ENCODE measurements around the gene CLCNKB.

The CLCNKB gene

DNA sequence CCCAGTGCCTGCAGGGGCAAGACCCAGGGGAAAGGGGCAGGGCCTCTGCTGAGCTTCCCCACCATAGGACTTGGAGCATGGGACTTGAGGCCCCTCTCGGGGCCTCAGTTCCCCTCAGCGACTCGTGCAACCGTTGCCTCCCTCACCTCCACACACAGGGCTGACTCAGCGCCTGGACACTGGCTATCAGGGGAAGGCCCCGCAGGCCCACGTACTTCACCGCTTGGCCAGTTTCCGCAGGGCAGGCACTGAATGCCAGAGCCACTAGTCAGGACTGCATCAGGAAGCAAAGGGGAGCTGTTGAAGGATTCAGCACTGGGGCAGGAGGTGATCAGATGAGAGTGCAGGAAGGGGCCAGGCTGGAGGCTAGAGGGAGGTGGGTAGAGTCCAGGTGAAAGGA is 45.4 kb downstream of the CLCNKB start:
- TF ChIP-seq, protein P1, sequence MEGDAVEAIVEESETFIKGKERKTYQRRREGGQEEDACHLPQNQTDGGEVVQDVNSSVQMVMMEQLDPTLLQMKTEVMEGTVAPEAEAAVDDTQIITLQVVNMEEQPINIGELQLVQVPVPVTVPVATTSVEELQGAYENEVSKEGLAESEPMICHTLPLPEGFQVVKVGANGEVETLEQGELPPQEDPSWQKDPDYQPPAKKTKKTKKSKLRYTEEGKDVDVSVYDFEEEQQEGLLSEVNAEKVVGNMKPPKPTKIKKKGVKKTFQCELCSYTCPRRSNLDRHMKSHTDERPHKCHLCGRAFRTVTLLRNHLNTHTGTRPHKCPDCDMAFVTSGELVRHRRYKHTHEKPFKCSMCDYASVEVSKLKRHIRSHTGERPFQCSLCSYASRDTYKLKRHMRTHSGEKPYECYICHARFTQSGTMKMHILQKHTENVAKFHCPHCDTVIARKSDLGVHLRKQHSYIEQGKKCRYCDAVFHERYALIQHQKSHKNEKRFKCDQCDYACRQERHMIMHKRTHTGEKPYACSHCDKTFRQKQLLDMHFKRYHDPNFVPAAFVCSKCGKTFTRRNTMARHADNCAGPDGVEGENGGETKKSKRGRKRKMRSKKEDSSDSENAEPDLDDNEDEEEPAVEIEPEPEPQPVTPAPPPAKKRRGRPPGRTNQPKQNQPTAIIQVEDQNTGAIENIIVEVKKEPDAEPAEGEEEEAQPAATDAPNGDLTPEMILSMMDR (IDR thresholded peaks at IDR 0.05; ENCODE audit: insufficient read depth, low read depth, low read length, missing control alignments): no peak
- DNase-seq (ENCODE audit: low read depth): no peak
- H3K4me3 ChIP-seq (ENCODE audit: low read depth, low read length): no peak overlapping the region

GRCh38 chr1:16090076-16090826 is 46.7 kb downstream of the CLCNKB start:
- DNase-seq (ENCODE audit: low read depth): no peak
- H3K4me3 ChIP-seq (ENCODE audit: low read depth, low read length): no peak overlapping the region
- TF ChIP-seq, protein P1 (IDR thresholded peaks at IDR 0.05; ENCODE audit: insufficient read depth, low read depth, low read length, missing control alignments): no peak

DNA sequence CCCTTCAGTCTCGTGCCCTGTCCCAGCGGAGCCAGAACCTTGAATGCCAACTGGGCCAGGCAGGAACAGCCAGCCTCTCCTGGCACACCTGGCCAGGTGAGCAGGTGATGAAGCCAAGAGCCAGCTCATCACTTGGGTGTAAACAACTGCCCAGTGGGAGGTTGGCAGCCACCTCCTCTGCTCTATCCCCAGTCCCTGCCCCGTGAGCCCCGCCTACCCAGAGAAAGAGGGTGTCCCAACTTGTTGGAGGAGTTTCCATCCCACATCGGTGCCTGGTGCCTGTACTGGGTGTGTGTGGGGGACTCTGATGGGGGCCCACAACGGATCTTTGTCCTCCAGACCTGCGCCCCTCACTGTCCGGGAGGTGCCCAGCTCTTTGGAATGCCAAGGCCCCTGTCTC is 47.7 kb downstream of the CLCNKB start:
- H3K4me3 ChIP-seq (ENCODE audit: low read depth, low read length): no peak overlapping the region
- TF ChIP-seq, protein P1 (IDR thresholded peaks at IDR 0.05; ENCODE audit: insufficient read depth, low read depth, low read length, missing control alignments): no peak
- no peak for DNase-seq (ENCODE audit: low read depth)

- H3K4me3 ChIP-seq (ENCODE audit: low read depth, low read length): no peak overlapping the region
- no peak for DNase-seq (ENCODE audit: low read depth)
- TF ChIP-seq, protein P1 (IDR thresholded peaks at IDR 0.05; ENCODE audit: insufficient read depth, low read depth, low read length, missing control alignments): no peak
Measured at GRCh38 chr1:16092097-16092922, 48.7 kb downstream of the CLCNKB start.

GRCh38 chr1:16092923-16093511 is 49.4 kb downstream of the CLCNKB start:
- TF ChIP-seq, protein P1 (IDR thresholded peaks at IDR 0.05; ENCODE audit: insufficient read depth, low read depth, low read length, missing control alignments): no peak
- no peak for DNase-seq (ENCODE audit: low read depth)
- no peak overlapping the region for H3K4me3 ChIP-seq (ENCODE audit: low read depth, low read length)

GRCh38 chr1:16093611-16094010 is 50.0 kb downstream of the CLCNKB start:
- no peak for DNase-seq (ENCODE audit: low read depth)
- H3K4me3 ChIP-seq (ENCODE audit: low read depth, low read length): no peak overlapping the region
- TF ChIP-seq, protein P1 (IDR thresholded peaks at IDR 0.05; ENCODE audit: insufficient read depth, low read depth, low read length, missing control alignments): no peak

Data from GM12865 (cell line).